Progenitor cell of endocrine pancreas (in vitro differentiated cells): ENCODE data around the gene BHLHE23. TPM values are rescaled to one million over a fixed set of nuclear protein-coding genes. Genes with fewer than 3 reads are reported as not detected.

Experiments
- DNase-seq: peaks from one replicate; pipeline ENCODE4 v3.0.0; 2021; ENCODE audit warnings: low spot score; ENCODE audit not compliant: unreplicated experiment
- H3K27ac Mint-ChIP-seq: 2 replicates; pipeline ENCODE4 v1.8.0; 2021; ENCODE audit warnings: mild to moderate bottlenecking, moderate library complexity, mixed read lengths
- H3K27me3 Mint-ChIP-seq: 2 replicates; pipeline ENCODE4 v1.8.0; 2021; ENCODE audit warnings: mixed read lengths
- H3K36me3 Mint-ChIP-seq: 2 replicates; pipeline ENCODE4 v1.8.0; 2022; ENCODE audit warnings: mixed read lengths; ENCODE audit not compliant: insufficient read depth
- H3K4me1 Mint-ChIP-seq: 2 replicates; pipeline ENCODE4 v1.8.0; 2021; ENCODE audit warnings: low read depth, mixed read lengths
- H3K4me3 Mint-ChIP-seq: 2 replicates; pipeline ENCODE4 v1.8.0; 2021; ENCODE audit warnings: low read depth, mild to moderate bottlenecking, moderate library complexity, mixed read lengths
- H3K9me3 Mint-ChIP-seq: 2 replicates; pipeline ENCODE4 v1.8.0; 2021; ENCODE audit warnings: low read depth, mixed read lengths
- CTCF ChIP-seq: fragments of 200-600 bp; sonication (generic); IDR thresholded peaks from one replicate; pipeline ENCODE4 v1.5.0; 2021; ENCODE audit warnings: antibody characterized with exemption, mild to moderate bottlenecking; ENCODE audit not compliant: unreplicated experiment
- total RNA-seq: library from RNA; stranded (reverse); gene quantifications from 2 replicates; pipeline ENCODE4 v1.2.1, GENCODE V29; 2021

BHLHE23 gene
- total RNA-seq, 1 donor from 2014 or later, result not detected

DNA sequence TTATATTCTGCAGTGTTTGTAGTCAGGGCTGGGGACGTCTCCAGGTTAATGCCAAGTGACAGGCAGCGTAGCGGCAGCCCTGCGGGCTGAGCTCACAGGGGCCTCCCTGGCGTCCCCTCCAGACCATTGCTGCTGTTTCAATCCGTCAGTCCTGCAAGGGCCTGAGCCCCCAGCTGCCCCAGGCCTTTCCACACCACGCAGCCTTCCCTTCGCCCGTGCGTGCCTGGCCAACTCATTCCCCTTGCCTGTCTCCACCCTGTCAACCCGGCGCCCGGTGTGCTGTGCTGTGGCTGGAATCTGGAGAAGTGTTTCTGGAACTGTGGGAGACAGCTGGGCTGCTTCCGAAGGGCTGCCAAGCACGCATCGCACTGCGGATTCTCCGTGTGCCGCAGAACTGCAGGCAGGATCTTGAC lies 11.9 kb downstream of the BHLHE23 start:
- no peak overlapping the region for H3K27ac Mint-ChIP-seq
- peaks cover 59% of the 10 kb centered on the region for H3K27me3 Mint-ChIP-seq
- no peaks in the 10 kb centered on the region for H3K36me3 Mint-ChIP-seq
- H3K9me3 Mint-ChIP-seq, result no peaks in the 10 kb centered on the region
- no peak for DNase-seq
- TF ChIP-seq CTCF, result no peak
- no peaks in the 10 kb centered on the region for H3K4me1 Mint-ChIP-seq
- H3K4me3 Mint-ChIP-seq, result no peak overlapping the region

GRCh38 chr20:62993856-62994494 lies 12.8 kb downstream of the BHLHE23 start:
- DNase-seq, result no peak
- H3K4me3 Mint-ChIP-seq, result no peak overlapping the region
- H3K27ac Mint-ChIP-seq, result no peak overlapping the region
- H3K9me3 Mint-ChIP-seq, result no peaks in the 10 kb centered on the region
- no peaks in the 10 kb centered on the region for H3K4me1 Mint-ChIP-seq
- H3K27me3 Mint-ChIP-seq, result peaks cover 53% of the 10 kb centered on the region
- no peak for TF ChIP-seq CTCF
- H3K36me3 Mint-ChIP-seq, result no peaks in the 10 kb centered on the region

DNA sequence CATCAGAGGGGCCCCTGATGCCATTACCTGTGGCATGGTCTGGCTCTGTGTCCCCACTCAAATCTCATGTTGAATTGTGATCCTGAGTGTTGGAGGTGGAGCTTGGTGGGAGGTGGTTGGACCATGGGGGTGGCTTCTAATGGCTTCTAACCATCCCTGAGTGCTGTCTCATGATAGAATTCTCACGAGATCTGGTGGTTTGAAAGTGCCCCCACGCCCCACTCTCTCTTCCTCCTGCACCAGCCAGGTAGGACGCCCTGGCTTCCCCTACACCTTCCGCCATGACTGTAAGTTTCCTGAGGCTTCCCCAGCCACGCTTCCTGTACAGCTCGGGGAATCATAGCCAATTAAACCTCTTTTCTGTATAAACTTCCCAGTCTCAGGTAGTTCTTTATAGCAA lies 14.9 kb downstream of the BHLHE23 start:
- DNase-seq, result no peak
- no peak for TF ChIP-seq CTCF
- Mint-ChIP-seq H3K4me1 (no peaks in the 10 kb centered on the region), H3K4me3 (no peak overlapping the region), H3K27me3 (peaks cover 38% of the 10 kb centered on the region), H3K36me3 (no peaks in the 10 kb centered on the region), H3K9me3 (no peaks in the 10 kb centered on the region), H3K27ac (no peak overlapping the region)

- DNase-seq, result no peak
- Mint-ChIP-seq H3K4me1 (no peaks in the 10 kb centered on the region), H3K27ac (no peak overlapping the region), H3K27me3 (peaks cover 33% of the 10 kb centered on the region), H3K4me3 (no peak overlapping the region), H3K36me3 (no peaks in the 10 kb centered on the region), H3K9me3 (no peaks in the 10 kb centered on the region)
- TF ChIP-seq CTCF, result no peak
Observed at GRCh38 chr20:62991196-62991807, 15.5 kb downstream of the BHLHE23 start.

DNA sequence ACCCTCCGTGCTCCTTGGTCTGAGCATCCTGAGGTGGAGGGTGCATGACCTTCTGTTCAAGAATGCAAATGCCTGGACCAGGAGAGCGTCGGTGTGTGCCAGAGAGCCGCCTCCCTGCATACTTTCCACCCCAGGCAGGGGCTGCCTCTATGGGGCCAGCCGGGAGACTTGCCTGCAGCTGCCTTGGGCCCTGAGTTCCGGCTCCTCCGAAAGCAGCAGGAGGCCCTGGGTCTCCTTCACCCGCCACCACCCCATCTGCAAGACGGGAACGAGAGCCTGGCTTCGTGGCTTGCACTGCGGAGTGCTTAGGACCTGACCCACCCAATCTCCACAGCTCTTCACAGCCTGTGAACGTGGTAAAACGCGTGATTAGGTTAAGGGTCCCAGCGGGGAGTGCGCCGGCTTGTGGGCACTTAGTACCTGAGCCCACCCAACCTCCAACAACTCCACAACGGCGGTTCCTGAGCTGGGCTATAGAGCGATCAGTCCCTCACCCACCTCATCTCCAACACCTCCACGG lies 16.4 kb downstream of the BHLHE23 start:
- Mint-ChIP-seq H3K27me3 (peaks cover 27% of the 10 kb centered on the region), H3K36me3 (no peaks in the 10 kb centered on the region), H3K27ac (no peak overlapping the region), H3K4me1 (no peaks in the 10 kb centered on the region), H3K9me3 (no peaks in the 10 kb centered on the region), H3K4me3 (no peak overlapping the region)
- TF ChIP-seq CTCF, result no peak
- no peak for DNase-seq
